ENCODE data around the gene PDE10A. TPM values are rescaled to one million over a fixed set of nuclear protein-coding genes. Genes with fewer than 3 reads are reported as not detected.

The PDE10A gene
- total and polyA plus RNA-seq, 4 donors, result 1.0 to 6.2 (median 3.0) TPM

- H3K27me3 ChIP-seq (ENCODE audit: control insufficient read depth in 3 of 3, insufficient read depth in 3 of 3, low read length in 2 of 3), result no peaks in the 10 kb centered on the region
- peaks cover 4 to 34% (median 4%) of the 10 kb centered on the region in 5 donors for H3K4me1 ChIP-seq (ENCODE audit: control insufficient read depth in 5 of 5, insufficient read depth in 5 of 5, low read length in 5 of 5)
- ATAC-seq (ENCODE audit: insufficient read depth, low FRiP score) (no peak), DNase-seq (peak; percentile 61 to 90 (median 83))
- TF ChIP-seq, protein P1, sequence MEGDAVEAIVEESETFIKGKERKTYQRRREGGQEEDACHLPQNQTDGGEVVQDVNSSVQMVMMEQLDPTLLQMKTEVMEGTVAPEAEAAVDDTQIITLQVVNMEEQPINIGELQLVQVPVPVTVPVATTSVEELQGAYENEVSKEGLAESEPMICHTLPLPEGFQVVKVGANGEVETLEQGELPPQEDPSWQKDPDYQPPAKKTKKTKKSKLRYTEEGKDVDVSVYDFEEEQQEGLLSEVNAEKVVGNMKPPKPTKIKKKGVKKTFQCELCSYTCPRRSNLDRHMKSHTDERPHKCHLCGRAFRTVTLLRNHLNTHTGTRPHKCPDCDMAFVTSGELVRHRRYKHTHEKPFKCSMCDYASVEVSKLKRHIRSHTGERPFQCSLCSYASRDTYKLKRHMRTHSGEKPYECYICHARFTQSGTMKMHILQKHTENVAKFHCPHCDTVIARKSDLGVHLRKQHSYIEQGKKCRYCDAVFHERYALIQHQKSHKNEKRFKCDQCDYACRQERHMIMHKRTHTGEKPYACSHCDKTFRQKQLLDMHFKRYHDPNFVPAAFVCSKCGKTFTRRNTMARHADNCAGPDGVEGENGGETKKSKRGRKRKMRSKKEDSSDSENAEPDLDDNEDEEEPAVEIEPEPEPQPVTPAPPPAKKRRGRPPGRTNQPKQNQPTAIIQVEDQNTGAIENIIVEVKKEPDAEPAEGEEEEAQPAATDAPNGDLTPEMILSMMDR (IDR thresholded peaks at IDR 0.05; ENCODE audit: control extremely low read depth, extremely low read depth), result no peak
- peak overlapping the region in 1 of 2 donors; percentile 5 for H3K27ac ChIP-seq (ENCODE audit: low read depth in 1 of 2, low read length in 1 of 2)
- H3K9me3 ChIP-seq (ENCODE audit: control insufficient read depth in 4 of 4, insufficient read depth in 3 of 4, low read length in 3 of 4), result no peaks in the 10 kb centered on the region
- peak overlapping the region in 1 of 2 donors; percentile 26 for H3K9ac ChIP-seq (ENCODE audit: insufficient read depth in 1 of 2, low read length in 2 of 2)
- 61 to 78% methylated on average over 11 of the region's 11 CpGs for WGBS, 2 donors
- no peaks in the 10 kb centered on the region for H3K36me3 ChIP-seq (ENCODE audit: control insufficient read depth in 4 of 4, insufficient read depth in 4 of 4, low read length in 4 of 4)
- H3K4me3 ChIP-seq, result no peak overlapping the region
Measured at GRCh38 chr6:165649166-165650137, 13.6 kb downstream of the PDE10A start.

DNA sequence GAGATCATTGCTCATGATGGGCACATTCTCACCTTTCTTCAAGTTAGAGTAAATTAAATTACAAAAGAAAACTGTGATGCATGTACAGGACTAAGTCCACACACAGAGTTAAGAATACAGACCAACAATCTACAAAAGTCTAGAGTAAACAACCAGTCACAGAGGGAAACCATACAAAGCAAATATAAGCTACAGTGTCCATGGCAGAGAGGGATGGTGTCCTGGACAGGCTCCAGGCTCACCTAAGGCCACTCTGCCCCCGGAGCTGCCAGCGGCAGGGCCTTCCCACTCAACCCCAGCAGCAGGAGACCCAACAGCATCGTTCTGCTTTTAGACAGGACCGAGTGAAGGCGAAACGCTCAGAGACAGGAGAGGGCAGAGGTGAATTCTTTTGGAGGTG, 16.0 kb downstream of the PDE10A start:
- ATAC-seq (ENCODE audit: insufficient read depth, low FRiP score) (no peak), DNase-seq (no peak)
- Histone ChIP-seq H3K27ac (ENCODE audit: low read depth in 1 of 2, low read length in 1 of 2) (no peak overlapping the region), H3K4me1 (ENCODE audit: control insufficient read depth in 5 of 5, insufficient read depth in 5 of 5, low read length in 5 of 5) (peaks cover 4 to 28% (median 4%) of the 10 kb centered on the region in 5 donors), H3K9ac (ENCODE audit: insufficient read depth in 1 of 2, low read length in 2 of 2) (no peak overlapping the region), H3K27me3 (ENCODE audit: control insufficient read depth in 3 of 3, insufficient read depth in 3 of 3, low read length in 2 of 3) (no peaks in the 10 kb centered on the region), H3K4me3 (no peak overlapping the region), H3K36me3 (ENCODE audit: control insufficient read depth in 4 of 4, insufficient read depth in 4 of 4, low read length in 4 of 4) (no peaks in the 10 kb centered on the region), H3K9me3 (ENCODE audit: control insufficient read depth in 4 of 4, insufficient read depth in 3 of 4, low read length in 3 of 4) (no peaks in the 10 kb centered on the region)
- WGBS, 2 donors, result 54 to 70% methylated on average over 6 of the region's 6 CpGs
- TF ChIP-seq, protein P1 (IDR thresholded peaks at IDR 0.05; ENCODE audit: control extremely low read depth, extremely low read depth), result no peak

- H3K27ac ChIP-seq (ENCODE audit: low read depth in 1 of 2, low read length in 1 of 2), result no peak overlapping the region
- WGBS, 2 donors, result 86 to 92% methylated on average over 6 of the region's 6 CpGs
Measured at GRCh38 chr6:165645919-165646318, 17.1 kb downstream of the PDE10A start.

More at GRCh38 chr6:165645919-165646318, 17.1 kb downstream of the PDE10A start:
- Histone ChIP-seq H3K4me3 (no peak overlapping the region), H3K9me3 (ENCODE audit: control insufficient read depth in 4 of 4, insufficient read depth in 3 of 4, low read length in 3 of 4) (no peaks in the 10 kb centered on the region), H3K36me3 (ENCODE audit: control insufficient read depth in 4 of 4, insufficient read depth in 4 of 4, low read length in 4 of 4) (no peaks in the 10 kb centered on the region), H3K9ac (ENCODE audit: insufficient read depth in 1 of 2, low read length in 2 of 2) (no peak overlapping the region), H3K27me3 (ENCODE audit: control insufficient read depth in 3 of 3, insufficient read depth in 3 of 3, low read length in 2 of 3) (no peaks in the 10 kb centered on the region), H3K4me1 (ENCODE audit: control insufficient read depth in 5 of 5, insufficient read depth in 5 of 5, low read length in 5 of 5) (peaks cover 4 to 28% (median 4%) of the 10 kb centered on the region in 5 donors)
- ATAC-seq (ENCODE audit: insufficient read depth, low FRiP score), result no peak
- TF ChIP-seq, protein P1 (IDR thresholded peaks at IDR 0.05; ENCODE audit: control extremely low read depth, extremely low read depth), result no peak
- no peak for DNase-seq
